GM12875 (cell line): ENCODE data around the gene FMN2.
A peak's percentile ranks its signal among the peaks of the same experiment; 100 is the strongest.
"Not testable (repeated sequence)": the region's sequence is repeated elsewhere in the genome, so short reads cannot be mapped to it uniquely, and the experiment has no call there.

Experiments used
- H3K4me3 ChIP-seq: one replicate; pipeline ENCODE4 v1.5.1; 2011; ENCODE audit warnings: low read depth, low read length, control low read depth
- TF ChIP-seq, protein P1 (sequence below): IDR thresholded peaks from 2 replicates; pipeline ENCODE4 v1.5.1; 2011; ENCODE audit warnings: low read depth, mild to moderate bottlenecking, control low read depth, inconsistent platforms, low read length, moderate library complexity, borderline replicate concordance; ENCODE audit not compliant: insufficient read depth

FMN2 gene

GRCh38 chr1:240171907-240172306 lies 80.2 kb downstream of the FMN2 start:
- TF ChIP-seq, protein P1, sequence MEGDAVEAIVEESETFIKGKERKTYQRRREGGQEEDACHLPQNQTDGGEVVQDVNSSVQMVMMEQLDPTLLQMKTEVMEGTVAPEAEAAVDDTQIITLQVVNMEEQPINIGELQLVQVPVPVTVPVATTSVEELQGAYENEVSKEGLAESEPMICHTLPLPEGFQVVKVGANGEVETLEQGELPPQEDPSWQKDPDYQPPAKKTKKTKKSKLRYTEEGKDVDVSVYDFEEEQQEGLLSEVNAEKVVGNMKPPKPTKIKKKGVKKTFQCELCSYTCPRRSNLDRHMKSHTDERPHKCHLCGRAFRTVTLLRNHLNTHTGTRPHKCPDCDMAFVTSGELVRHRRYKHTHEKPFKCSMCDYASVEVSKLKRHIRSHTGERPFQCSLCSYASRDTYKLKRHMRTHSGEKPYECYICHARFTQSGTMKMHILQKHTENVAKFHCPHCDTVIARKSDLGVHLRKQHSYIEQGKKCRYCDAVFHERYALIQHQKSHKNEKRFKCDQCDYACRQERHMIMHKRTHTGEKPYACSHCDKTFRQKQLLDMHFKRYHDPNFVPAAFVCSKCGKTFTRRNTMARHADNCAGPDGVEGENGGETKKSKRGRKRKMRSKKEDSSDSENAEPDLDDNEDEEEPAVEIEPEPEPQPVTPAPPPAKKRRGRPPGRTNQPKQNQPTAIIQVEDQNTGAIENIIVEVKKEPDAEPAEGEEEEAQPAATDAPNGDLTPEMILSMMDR = no peak
- H3K4me3 ChIP-seq = no peak overlapping the region

- TF ChIP-seq, protein P1 = no peak
- no peak overlapping the region for H3K4me3 ChIP-seq
Observed at GRCh38 chr1:240173836-240174235, 82.2 kb downstream of the FMN2 start.

DNA sequence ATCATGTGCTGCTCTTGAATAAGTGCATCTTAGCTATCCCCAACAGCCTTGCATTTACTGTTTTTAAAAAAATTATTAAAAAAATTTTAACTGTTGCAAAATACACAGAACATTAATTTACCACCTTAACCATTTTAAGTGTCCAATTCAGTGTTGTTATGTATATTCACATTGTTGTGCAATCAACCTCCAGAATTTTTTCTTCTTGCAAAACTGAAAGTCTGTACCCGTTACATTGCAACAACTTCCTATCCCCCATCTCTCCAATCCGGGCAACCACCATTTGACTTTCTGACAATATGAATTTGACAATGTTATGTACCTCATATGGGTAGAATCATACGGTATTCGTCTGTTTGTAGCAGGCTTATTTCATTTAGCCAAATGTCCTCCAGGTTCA lies 83.1 kb downstream of the FMN2 start:
- H3K4me3 ChIP-seq = no peak overlapping the region
- TF ChIP-seq, protein P1 = no peak

- no peak overlapping the region for H3K4me3 ChIP-seq
- TF ChIP-seq, protein P1 = no peak
Observed at GRCh38 chr1:240178366-240178765, 86.7 kb downstream of the FMN2 start.

DNA sequence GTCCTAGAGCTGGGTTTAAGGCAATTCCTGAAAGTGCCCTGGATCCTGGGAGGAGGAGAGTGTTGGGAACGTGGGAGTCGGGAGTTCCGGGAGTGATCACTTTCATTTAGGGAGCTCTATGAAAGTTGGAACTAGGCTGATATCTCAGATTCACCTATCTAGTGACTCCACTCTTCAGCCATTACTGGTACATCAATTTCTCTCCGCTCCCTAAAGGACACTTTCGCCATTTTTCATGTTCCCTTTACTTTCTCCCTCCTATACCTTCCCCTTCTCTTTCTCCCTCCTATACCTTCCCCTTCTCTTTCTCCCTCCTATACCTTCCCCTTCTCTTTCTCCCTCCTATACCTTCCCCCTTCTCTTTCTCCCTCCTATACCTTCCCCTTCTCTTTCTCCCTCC lies 93.0 kb downstream of the FMN2 start:
- H3K4me3 ChIP-seq = not testable (repeated sequence)

- TF ChIP-seq, protein P1 = no peak
- H3K4me3 ChIP-seq = no peak overlapping the region
Observed at GRCh38 chr1:240188139-240188538, 96.5 kb downstream of the FMN2 start.

GRCh38 chr1:240189386-240189989 lies 97.8 kb downstream of the FMN2 start:
- TF ChIP-seq, protein P1 = peak; percentile 62
- no peak overlapping the region for H3K4me3 ChIP-seq
